Sigmoid colon (tissue), 4 donors: ENCODE measurements around the gene ACOT7.

ENCODE experiments used
- CTCF ChIP-seq, 4 experiments: fragments of 450-650 bp in 3 of 4; fragments of 200-600 bp in 1 of 4; IDR thresholded peaks; one replicate each; pipeline ENCODE4 v1.5.1; 2016 to 2019; ENCODE audit warnings: antibody characterized with exemption in 4 of 4, mild to moderate bottlenecking in 3 of 4, moderate library complexity in 2 of 4
- EP300 ChIP-seq, 4 donors: sonication (generic); formaldehyde crosslinking; IDR thresholded peaks; one replicate each; pipeline ENCODE4 v1.6.1; 2017; ENCODE audit warnings: antibody characterized with exemption in 4 of 4
- POLR2A ChIP-seq, 2 donors: fragments of 450-650 bp; IDR thresholded peaks; one replicate each; pipeline ENCODE4 v1.6.1; 2016; ENCODE audit warnings: antibody characterized with exemption in 2 of 2, mild to moderate bottlenecking in 2 of 2, moderate library complexity in 2 of 2

GRCh38 chr1:6298940-6299465 lies 94.6 kb downstream of the ACOT7 start:
- TF ChIP-seq CTCF (IDR thresholded peaks at IDR 0.05) = no peak
- TF ChIP-seq EP300 (IDR thresholded peaks at IDR 0.05) = no peak
- TF ChIP-seq POLR2A (IDR thresholded peaks at IDR 0.05) = no peak
